Measurements from ENCODE around the gene UBXN7. TPM values are rescaled to one million over a fixed set of nuclear protein-coding genes. Genes with fewer than 3 reads are reported as not detected.

The UBXN7 gene
- total and polyA plus RNA-seq, 2 experiments from 2014 or later = 13.9 to 40.2 TPM

GRCh38 chr3:196336319-196337145, 95.7 kb downstream of the UBXN7 start:
- H2AFZ ChIP-seq = no peak overlapping the region
- H3K9me2 ChIP-seq (ENCODE audit: insufficient read depth) = no peaks in the 10 kb centered on the region
- H3K9ac ChIP-seq = no peak overlapping the region
- no peaks in the 10 kb centered on the region for H4K20me1 ChIP-seq (ENCODE audit: insufficient read depth)
- no peak overlapping the region for H3K27ac ChIP-seq
- H3K4me2 ChIP-seq (ENCODE audit: unreplicated experiment) = no peak overlapping the region
- no peaks in the 10 kb centered on the region for H3K27me3 ChIP-seq (replicated peaks; ENCODE audit: insufficient read depth)
- H3K4me3 ChIP-seq = no peak overlapping the region
- WGBS, 2 experiments (ENCODE audit: low coverage in 1 of 2, low lambda C conversion rate in 2 of 2, missing lambda C conversion rate in 2 of 2) = 73 to 74% methylated on average over 17 of the region's 17 CpGs
- H3K9me3 ChIP-seq (ENCODE audit: low read depth) = no peaks in the 10 kb centered on the region
- no peaks in the 10 kb centered on the region for H3K79me2 ChIP-seq (ENCODE audit: insufficient read depth)
- no peaks in the 10 kb centered on the region for H3K4me1 ChIP-seq (ENCODE audit: insufficient read depth)
- no peaks in the 10 kb centered on the region for H3K36me3 ChIP-seq (ENCODE audit: low read depth)
- DNase-seq = peak; percentile 30
- no peaks in the 10 kb centered on the region for H3F3A ChIP-seq (ENCODE audit: insufficient read depth)
- TF ChIP-seq EZH2phosphoT487 (IDR thresholded peaks at IDR 0.05; ENCODE audit: insufficient read depth, low read depth) = no peak
- no peak for TF ChIP-seq EZH2 (IDR thresholded peaks at IDR 0.05; ENCODE audit: insufficient read depth, poor library complexity, severe bottlenecking)
- in situ Hi-C loops (cut with MboI) = no loop called here

- in situ Hi-C loops (cut with MboI) = no loop called here
- DNase-seq = no peak
These were observed 96.7 kb downstream of the UBXN7 start for GRCh38 chr3:196335503-196335948.

GRCh38 chr3:196334982-196335381, 97.2 kb downstream of the UBXN7 start:
- H3K36me3 ChIP-seq (ENCODE audit: low read depth) = no peaks in the 10 kb centered on the region
- whole genome bisulfite sequencing, 2 experiments (ENCODE audit: low coverage in 1 of 2, low lambda C conversion rate in 2 of 2, missing lambda C conversion rate in 2 of 2) = 25% methylated on average over 1 of the region's 1 CpG; no CpG with 5 or more reads in 1 of the 2 experiments

More at GRCh38 chr3:196335503-196335948, 96.7 kb downstream of the UBXN7 start:
- H3K79me2 ChIP-seq (ENCODE audit: insufficient read depth) = no peaks in the 10 kb centered on the region
- no peaks in the 10 kb centered on the region for H3K27me3 ChIP-seq (replicated peaks; ENCODE audit: insufficient read depth)
- no peak overlapping the region for H3K27ac ChIP-seq
- H3F3A ChIP-seq (ENCODE audit: insufficient read depth) = no peaks in the 10 kb centered on the region
- H3K4me1 ChIP-seq (ENCODE audit: insufficient read depth) = no peaks in the 10 kb centered on the region
- no peak overlapping the region for H2AFZ ChIP-seq
- no peak overlapping the region for H3K9ac ChIP-seq
- H3K36me3 ChIP-seq (ENCODE audit: low read depth) = no peaks in the 10 kb centered on the region
- 53 to 55% methylated on average over 9 to 12 of the region's 12 CpGs for WGBS, 2 experiments (ENCODE audit: low coverage in 1 of 2, low lambda C conversion rate in 2 of 2, missing lambda C conversion rate in 2 of 2)
- TF ChIP-seq EZH2phosphoT487 (IDR thresholded peaks at IDR 0.05; ENCODE audit: insufficient read depth, low read depth) (no peak), EZH2 (IDR thresholded peaks at IDR 0.05; ENCODE audit: insufficient read depth, poor library complexity, severe bottlenecking) (no peak)
- H4K20me1 ChIP-seq (ENCODE audit: insufficient read depth) = no peaks in the 10 kb centered on the region
- H3K9me2 ChIP-seq (ENCODE audit: insufficient read depth) = no peaks in the 10 kb centered on the region
- H3K4me3 ChIP-seq = no peak overlapping the region
- no peaks in the 10 kb centered on the region for H3K9me3 ChIP-seq (ENCODE audit: low read depth)
- no peak overlapping the region for H3K4me2 ChIP-seq (ENCODE audit: unreplicated experiment)

GRCh38 chr3:196332168-196332567, 100.1 kb downstream of the UBXN7 start:
- Histone ChIP-seq H3K27me3 (replicated peaks; ENCODE audit: insufficient read depth) (no peaks in the 10 kb centered on the region), H3K79me2 (ENCODE audit: insufficient read depth) (no peaks in the 10 kb centered on the region), H3F3A (ENCODE audit: insufficient read depth) (no peaks in the 10 kb centered on the region), H3K9me3 (ENCODE audit: low read depth) (no peaks in the 10 kb centered on the region), H3K4me3 (no peak overlapping the region), H3K4me2 (ENCODE audit: unreplicated experiment) (no peak overlapping the region), H2AFZ (no peak overlapping the region), H3K9me2 (ENCODE audit: insufficient read depth) (no peaks in the 10 kb centered on the region), H3K36me3 (ENCODE audit: low read depth) (no peaks in the 10 kb centered on the region), H3K27ac (no peak overlapping the region), H3K4me1 (ENCODE audit: insufficient read depth) (peaks cover 6% of the 10 kb centered on the region; the same call in 1 of the 2 replicates), H3K9ac (no peak overlapping the region), H4K20me1 (ENCODE audit: insufficient read depth) (no peaks in the 10 kb centered on the region)
- 52 to 55% methylated on average over 7 to 8 of the region's 8 CpGs for WGBS, 2 experiments (ENCODE audit: low coverage in 1 of 2, low lambda C conversion rate in 2 of 2, missing lambda C conversion rate in 2 of 2)
- DNase-seq = no peak
- no peak for TF ChIP-seq EZH2phosphoT487 (IDR thresholded peaks at IDR 0.05; ENCODE audit: insufficient read depth, low read depth)
- TF ChIP-seq EZH2 (IDR thresholded peaks at IDR 0.05; ENCODE audit: insufficient read depth, poor library complexity, severe bottlenecking) = no peak
- in situ Hi-C loops (cut with MboI) = no loop called here

More at GRCh38 chr3:196334982-196335381, 97.2 kb downstream of the UBXN7 start:
- Histone ChIP-seq H3K9ac (no peak overlapping the region), H3K4me3 (no peak overlapping the region), H3K27ac (no peak overlapping the region), H4K20me1 (ENCODE audit: insufficient read depth) (no peaks in the 10 kb centered on the region), H3K9me3 (ENCODE audit: low read depth) (no peaks in the 10 kb centered on the region), H3K27me3 (replicated peaks; ENCODE audit: insufficient read depth) (no peaks in the 10 kb centered on the region), H3K4me2 (ENCODE audit: unreplicated experiment) (no peak overlapping the region), H2AFZ (no peak overlapping the region), H3K9me2 (ENCODE audit: insufficient read depth) (no peaks in the 10 kb centered on the region), H3K79me2 (ENCODE audit: insufficient read depth) (no peaks in the 10 kb centered on the region), H3F3A (ENCODE audit: insufficient read depth) (no peaks in the 10 kb centered on the region), H3K4me1 (ENCODE audit: insufficient read depth) (no peaks in the 10 kb centered on the region)
- TF ChIP-seq EZH2phosphoT487 (IDR thresholded peaks at IDR 0.05; ENCODE audit: insufficient read depth, low read depth) (no peak), EZH2 (IDR thresholded peaks at IDR 0.05; ENCODE audit: insufficient read depth, poor library complexity, severe bottlenecking) (no peak)
- no peak for DNase-seq
- in situ Hi-C loops (cut with MboI) = no loop called here

Measured in GM23248 (cell line).